Uterus (tissue), 2 donors: ENCODE data around the gene DNM3.

Experiments used
- POLR2A ChIP-seq, 2 donors: fragments of 450-650 bp; IDR thresholded peaks; one replicate each; pipeline ENCODE4 v1.6.1; 2016; ENCODE audit warnings: antibody characterized with exemption in 2 of 2, mild to moderate bottlenecking in 1 of 2, moderate library complexity in 1 of 2
- TF ChIP-seq, protein P1 (sequence below), 4 experiments: fragments of 200-600 bp in 2 of 4; fragments of 450-650 bp in 2 of 4; sonication (generic) in 2 of 4; IDR thresholded peaks; one replicate each; pipeline ENCODE4 v1.5.1; 2016 to 2019; ENCODE audit warnings: antibody characterized with exemption in 4 of 4, mild to moderate bottlenecking in 2 of 4, moderate library complexity in 1 of 4

DNA sequence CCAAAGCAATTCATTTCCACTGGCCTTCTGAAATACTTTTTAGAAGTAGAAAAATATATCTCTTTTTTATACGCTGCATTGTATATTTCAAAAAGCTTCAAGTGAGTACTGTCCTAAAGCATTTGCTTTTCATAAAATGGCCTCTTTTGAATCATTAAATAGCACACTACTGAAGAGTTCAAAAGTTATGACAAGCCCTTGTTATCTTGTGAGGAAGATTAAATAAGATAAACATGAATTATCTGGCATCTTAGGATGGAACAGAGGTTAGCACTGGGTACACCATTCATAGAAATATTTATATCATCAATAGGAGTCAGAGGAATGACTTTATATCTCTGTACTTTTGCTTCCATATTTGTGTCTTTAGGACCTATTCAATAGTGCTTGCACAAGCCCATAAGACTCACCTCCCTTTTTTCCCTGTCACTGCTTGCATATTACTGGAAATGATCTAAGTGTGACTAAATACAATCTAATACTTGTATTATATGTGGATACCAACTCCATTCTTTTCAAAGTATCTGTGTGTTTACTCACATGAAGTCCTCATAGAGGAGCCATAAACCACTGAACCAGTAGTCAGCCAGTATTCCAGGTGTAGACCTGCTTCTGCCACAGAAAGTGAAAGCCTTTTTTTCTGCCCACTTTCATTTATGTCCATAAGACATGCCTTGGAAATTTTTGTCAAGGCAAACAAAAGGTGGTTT, 305.0 kb downstream of the DNM3 start:
- TF ChIP-seq, protein P1, sequence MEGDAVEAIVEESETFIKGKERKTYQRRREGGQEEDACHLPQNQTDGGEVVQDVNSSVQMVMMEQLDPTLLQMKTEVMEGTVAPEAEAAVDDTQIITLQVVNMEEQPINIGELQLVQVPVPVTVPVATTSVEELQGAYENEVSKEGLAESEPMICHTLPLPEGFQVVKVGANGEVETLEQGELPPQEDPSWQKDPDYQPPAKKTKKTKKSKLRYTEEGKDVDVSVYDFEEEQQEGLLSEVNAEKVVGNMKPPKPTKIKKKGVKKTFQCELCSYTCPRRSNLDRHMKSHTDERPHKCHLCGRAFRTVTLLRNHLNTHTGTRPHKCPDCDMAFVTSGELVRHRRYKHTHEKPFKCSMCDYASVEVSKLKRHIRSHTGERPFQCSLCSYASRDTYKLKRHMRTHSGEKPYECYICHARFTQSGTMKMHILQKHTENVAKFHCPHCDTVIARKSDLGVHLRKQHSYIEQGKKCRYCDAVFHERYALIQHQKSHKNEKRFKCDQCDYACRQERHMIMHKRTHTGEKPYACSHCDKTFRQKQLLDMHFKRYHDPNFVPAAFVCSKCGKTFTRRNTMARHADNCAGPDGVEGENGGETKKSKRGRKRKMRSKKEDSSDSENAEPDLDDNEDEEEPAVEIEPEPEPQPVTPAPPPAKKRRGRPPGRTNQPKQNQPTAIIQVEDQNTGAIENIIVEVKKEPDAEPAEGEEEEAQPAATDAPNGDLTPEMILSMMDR (IDR thresholded peaks at IDR 0.05), result no peak
- no peak for TF ChIP-seq POLR2A (IDR thresholded peaks at IDR 0.05)
